AG20443 (cell line): ENCODE measurements around the gene PPFIA3.

Source experiments
- DNase-seq: peaks from one replicate; pipeline ENCODE4 v3.0.0; 2012; ENCODE audit warnings: low spot score, mixed read lengths

Gene PPFIA3

GRCh38 chr19:49182848-49183375 lies 63.6 kb downstream of the PPFIA3 start:
- DNase-seq = no peak

GRCh38 chr19:49186108-49186507 lies 66.8 kb downstream of the PPFIA3 start:
- DNase-seq = no peak

GRCh38 chr19:49188626-49189200 lies 69.4 kb downstream of the PPFIA3 start:
- no peak for DNase-seq

GRCh38 chr19:49189259-49189658 lies 69.9 kb downstream of the PPFIA3 start:
- no peak for DNase-seq

GRCh38 chr19:49190781-49191180 lies 71.4 kb downstream of the PPFIA3 start:
- no peak for DNase-seq

- no peak for DNase-seq
Observed at GRCh38 chr19:49193822-49194394, 74.6 kb downstream of the PPFIA3 start.

- no peak for DNase-seq
Observed at GRCh38 chr19:49194408-49194807, 75.1 kb downstream of the PPFIA3 start.

- no peak for DNase-seq
Observed at GRCh38 chr19:49196527-49197240, 77.3 kb downstream of the PPFIA3 start.

GRCh38 chr19:49200238-49200862 lies 81.0 kb downstream of the PPFIA3 start:
- peak; percentile 52 for DNase-seq
